ENCODE measurements around the gene YBX2. TPM values are rescaled to one million over a fixed set of nuclear protein-coding genes. Genes with fewer than 3 reads are reported as not detected.

The YBX2 gene
- total RNA-seq, 1 experiment from 2014 or later = 24.0 TPM

GRCh38 chr17:7313088-7313889 is 18.9 kb upstream of the YBX2 start:
- Histone ChIP-seq H4K8ac (replicated peaks; ENCODE audit: insufficient read length, low read depth, low read length) (no peak overlapping the region), H2BK5ac (ENCODE audit: insufficient read length, low read length) (no peak overlapping the region), H3K4me2 (ENCODE audit: insufficient read depth, insufficient read length, low read length) (peak overlapping the region; percentile 61), H2BK15ac (ENCODE audit: low read depth, low read length) (no peak overlapping the region), H3K27me3 (ENCODE audit: insufficient read depth, low read length) (no peaks in the 10 kb centered on the region), H3K79me2 (ENCODE audit: insufficient read depth, low read length) (peaks cover 19% of the 10 kb centered on the region), H4K91ac (ENCODE audit: insufficient read length, low read depth, low read length) (no peak overlapping the region), H3K4ac (ENCODE audit: low read depth, low read length) (no peak overlapping the region), H3T11ph (ENCODE audit: low read length) (no peak overlapping the region), H4K5ac (ENCODE audit: insufficient read length, low read depth, low read length) (no peak overlapping the region), H3K23ac (ENCODE audit: insufficient read length, low read depth, low read length) (no peak overlapping the region), H3K14ac (ENCODE audit: insufficient read depth, low read length) (no peak overlapping the region), H2BK120ac (ENCODE audit: low read depth, low read length, poor library complexity, severe bottlenecking) (no peak overlapping the region), H3K79me1 (ENCODE audit: insufficient read depth, low read depth, low read length, poor library complexity, severe bottlenecking) (no peaks in the 10 kb centered on the region), H3K56ac (ENCODE audit: insufficient read length, low read depth, low read length) (no peak overlapping the region), H3K23me2 (ENCODE audit: insufficient read length, low read depth, low read length, poor library complexity, severe bottlenecking) (peaks cover 18% of the 10 kb centered on the region), H3K9me3 (ENCODE audit: control insufficient read depth, low read depth, low read length) (no peaks in the 10 kb centered on the region), H4K20me1 (ENCODE audit: control insufficient read depth, insufficient read depth, insufficient read length) (no peaks in the 10 kb centered on the region), H3K18ac (ENCODE audit: insufficient read length, low read depth, low read length) (no peak overlapping the region), H2AK5ac (ENCODE audit: insufficient read length, low read length) (no peak overlapping the region), H3K4me1 (ENCODE audit: insufficient read depth, low read length) (peaks cover 2% of the 10 kb centered on the region; the same call in 1 of the 2 replicates), H3K9ac (ENCODE audit: extremely low read depth, insufficient read length, low read length) (no peak overlapping the region), H3K27ac (ENCODE audit: insufficient read length, low read depth, low read length) (no peak overlapping the region), H2AFZ (ENCODE audit: low read length) (no peak overlapping the region), H2BK12ac (ENCODE audit: insufficient read length, low read depth, low read length) (no peak overlapping the region), H2BK20ac (ENCODE audit: low read depth, low read length, poor library complexity, severe bottlenecking) (no peak overlapping the region)
- H3K9me3 Mint-ChIP-seq = no peaks in the 10 kb centered on the region
- peaks cover 38 to 39% of the 10 kb centered on the region in 2 experiments for H3K4me1 Mint-ChIP-seq
- no peaks in the 10 kb centered on the region; the same call in 1 of the 2 replicates for H3K27me3 Mint-ChIP-seq (ENCODE audit: low read depth)
- WGBS (ENCODE audit: extremely low coverage, insufficient read length, low lambda C conversion rate) = no CpG with 5 or more reads among the region's 7 CpGs
- H3K4me3 Mint-ChIP-seq = peak overlapping the region; percentile 71 to 87
- DNase-seq = peak; percentile 60
- TF ChIP-seq CTCF (conservative IDR thresholded peaks at IDR 0.05) = peak; percentile 43
- peak overlapping the region in 2 of 3 experiments; percentile 60 to 86; a peak in 5 of 7 replicates for H3K27ac Mint-ChIP-seq
- peaks cover 56 to 81% (median 76%) of the 10 kb centered on the region in 3 experiments for H3K36me3 Mint-ChIP-seq (ENCODE audit: insufficient read depth in 1 of 3, low read depth in 3 of 3)

Measured in H9 (cell line).